Hepatic stellate cell (primary cell): ENCODE measurements around the gene LIPC.

Experiments used
- DNase-seq: peaks from one replicate; pipeline ENCODE4 v3.0.0; 2011; ENCODE audit warnings: low spot score

LIPC gene

GRCh38 chr15:58539548-58539947, 107.8 kb downstream of the LIPC start:
- DNase-seq, result no peak

- no peak for DNase-seq
Measured at GRCh38 chr15:58541410-58542087, 109.8 kb downstream of the LIPC start.

GRCh38 chr15:58543664-58544335, 112.0 kb downstream of the LIPC start:
- DNase-seq, result no peak

GRCh38 chr15:58544756-58545155, 113.0 kb downstream of the LIPC start:
- DNase-seq, result no peak

- DNase-seq, result no peak
Measured at GRCh38 chr15:58545307-58546065, 113.7 kb downstream of the LIPC start.

GRCh38 chr15:58546066-58546591, 114.3 kb downstream of the LIPC start:
- DNase-seq, result no peak

- DNase-seq, result peak; percentile 74
Measured at GRCh38 chr15:58546635-58547627, 115.1 kb downstream of the LIPC start.

GRCh38 chr15:58547628-58548307, 116.0 kb downstream of the LIPC start:
- no peak for DNase-seq

GRCh38 chr15:58548308-58549012, 116.7 kb downstream of the LIPC start:
- DNase-seq, result no peak

- DNase-seq, result no peak
Measured at GRCh38 chr15:58549013-58549784, 117.4 kb downstream of the LIPC start.

- DNase-seq, result no peak
Measured at GRCh38 chr15:58549785-58550074, 117.9 kb downstream of the LIPC start.

GRCh38 chr15:58551084-58551763, 119.4 kb downstream of the LIPC start:
- DNase-seq, result no peak

- DNase-seq, result peak; percentile 59
Measured at GRCh38 chr15:58551764-58552504, 120.1 kb downstream of the LIPC start.

GRCh38 chr15:58552505-58553364, 120.9 kb downstream of the LIPC start:
- DNase-seq, result no peak

GRCh38 chr15:58553365-58553918, 121.7 kb downstream of the LIPC start:
- DNase-seq, result no peak

- no peak for DNase-seq
Measured at GRCh38 chr15:58554758-58555157, 123.0 kb downstream of the LIPC start.
